Skin epidermis (tissue), 12 donors: ENCODE results near the gene EPM2A.

Source experiments
- H3K27ac ChIP-seq, 21 experiments: fragments of 200-600 bp; sonication (generic) in 11 of 21; one replicate each; pipeline ENCODE4 v1.5.0; 2020; ENCODE audit warnings: mild to moderate bottlenecking in 3 of 21, inconsistent platforms in 2 of 21, moderate library complexity in 2 of 21
- H3K4me3 ChIP-seq, 7 experiments: fragments of 200-600 bp; sonication (generic) in 2 of 7; one replicate each; pipeline ENCODE4 v1.5.0; 2020; ENCODE audit warnings: inconsistent platforms in 2 of 7, mild to moderate bottlenecking in 2 of 7, moderate library complexity in 1 of 7

EPM2A gene

GRCh38 chr6:145689529-145689928 is 45.8 kb downstream of the EPM2A start:
- no peak overlapping the region for H3K27ac ChIP-seq

GRCh38 chr6:145688493-145688905 is 46.8 kb downstream of the EPM2A start:
- Histone ChIP-seq H3K27ac (no peak overlapping the region), H3K4me3 (no peak overlapping the region)

More at GRCh38 chr6:145689529-145689928, 45.8 kb downstream of the EPM2A start:
- no peak overlapping the region for H3K4me3 ChIP-seq

- H3K4me3 ChIP-seq = no peak overlapping the region
- H3K27ac ChIP-seq = no peak overlapping the region
These were observed 49.4 kb downstream of the EPM2A start for GRCh38 chr6:145685932-145686331.

- H3K27ac ChIP-seq = no peak overlapping the region
- no peak overlapping the region for H3K4me3 ChIP-seq
These were observed 53.4 kb downstream of the EPM2A start for GRCh38 chr6:145681965-145682364.

- no peak overlapping the region for H3K4me3 ChIP-seq
These were observed 61.8 kb downstream of the EPM2A start for GRCh38 chr6:145673504-145673903.

GRCh38 chr6:145670311-145670710 is 65.0 kb downstream of the EPM2A start:
- Histone ChIP-seq H3K4me3 (no peak overlapping the region), H3K27ac (no peak overlapping the region)

More at GRCh38 chr6:145673504-145673903, 61.8 kb downstream of the EPM2A start:
- H3K27ac ChIP-seq = no peak overlapping the region

- H3K27ac ChIP-seq = no peak overlapping the region
- no peak overlapping the region for H3K4me3 ChIP-seq
These were observed 65.7 kb downstream of the EPM2A start for GRCh38 chr6:145669627-145670034.

GRCh38 chr6:145668844-145669243 is 66.5 kb downstream of the EPM2A start:
- H3K4me3 ChIP-seq = no peak overlapping the region
- H3K27ac ChIP-seq = no peak overlapping the region

- H3K27ac ChIP-seq = no peak overlapping the region
- no peak overlapping the region for H3K4me3 ChIP-seq
These were observed 74.6 kb downstream of the EPM2A start for GRCh38 chr6:145660676-145661075.

GRCh38 chr6:145656128-145656527 is 79.2 kb downstream of the EPM2A start:
- Histone ChIP-seq H3K4me3 (no peak overlapping the region), H3K27ac (no peak overlapping the region)

GRCh38 chr6:145652572-145652971 is 82.7 kb downstream of the EPM2A start:
- H3K4me3 ChIP-seq = no peak overlapping the region
- H3K27ac ChIP-seq = no peak overlapping the region

GRCh38 chr6:145651988-145652387 is 83.3 kb downstream of the EPM2A start:
- Histone ChIP-seq H3K27ac (no peak overlapping the region), H3K4me3 (no peak overlapping the region)

GRCh38 chr6:145648149-145648548 is 87.2 kb downstream of the EPM2A start:
- H3K4me3 ChIP-seq = no peak overlapping the region

GRCh38 chr6:145647602-145648001 is 87.7 kb downstream of the EPM2A start:
- Histone ChIP-seq H3K27ac (no peak overlapping the region), H3K4me3 (no peak overlapping the region)

More at GRCh38 chr6:145648149-145648548, 87.2 kb downstream of the EPM2A start:
- H3K27ac ChIP-seq = no peak overlapping the region

- Histone ChIP-seq H3K4me3 (no peak overlapping the region), H3K27ac (no peak overlapping the region)
These were observed 91.6 kb downstream of the EPM2A start for GRCh38 chr6:145643760-145644159.

GRCh38 chr6:145633981-145634627 is 101.2 kb downstream of the EPM2A start:
- Histone ChIP-seq H3K4me3 (no peak overlapping the region), H3K27ac (no peak overlapping the region)

GRCh38 chr6:145632971-145633370 is 102.3 kb downstream of the EPM2A start:
- no peak overlapping the region for H3K27ac ChIP-seq
- no peak overlapping the region for H3K4me3 ChIP-seq

GRCh38 chr6:145631374-145631773 is 103.9 kb downstream of the EPM2A start:
- Histone ChIP-seq H3K4me3 (no peak overlapping the region), H3K27ac (no peak overlapping the region)

- Histone ChIP-seq H3K27ac (no peak overlapping the region), H3K4me3 (no peak overlapping the region)
These were observed 104.7 kb downstream of the EPM2A start for GRCh38 chr6:145630598-145630997.

GRCh38 chr6:145629478-145629877 is 105.8 kb downstream of the EPM2A start:
- no peak overlapping the region for H3K27ac ChIP-seq
- H3K4me3 ChIP-seq = no peak overlapping the region

- H3K27ac ChIP-seq = no peak overlapping the region
- no peak overlapping the region for H3K4me3 ChIP-seq
These were observed 107.9 kb downstream of the EPM2A start for GRCh38 chr6:145627451-145627850.

GRCh38 chr6:145626857-145627256 is 108.5 kb downstream of the EPM2A start:
- Histone ChIP-seq H3K4me3 (no peak overlapping the region), H3K27ac (no peak overlapping the region)
